NCI-H82 (cell line): Measurements from ENCODE around the gene FEZF2.
A peak's percentile ranks its signal among the peaks of the same experiment; 100 is the strongest.

Source experiments
- DNase-seq: peaks from one replicate; lab custom pipeline; 2025; lab: John Stamatoyannopoulos, UW

Gene FEZF2

GRCh38 chr3:62373215-62373614 lies at the start of gene FEZF2:
Gene FEZF2 (minus strand): TSS chr3:62373550. CDS start chr3:62372868, 682 bp downstream.
- peak; percentile 12 for DNase-seq

- peak; percentile 79 for DNase-seq
Observed at GRCh38 chr3:62421207-62421606, 47.9 kb upstream of the FEZF2 start.

- DNase-seq: no peak
Observed at GRCh38 chr3:62416144-62416543, 42.8 kb upstream of the FEZF2 start.

GRCh38 chr3:62415312-62415801 lies 42.0 kb upstream of the FEZF2 start:
- DNase-seq: no peak

GRCh38 chr3:62414786-62415185 lies 41.4 kb upstream of the FEZF2 start:
- no peak for DNase-seq

GRCh38 chr3:62413687-62414086 lies 40.3 kb upstream of the FEZF2 start:
- DNase-seq: no peak

GRCh38 chr3:62406945-62407344 lies 33.6 kb upstream of the FEZF2 start:
- DNase-seq: no peak

GRCh38 chr3:62405566-62405965 lies 32.2 kb upstream of the FEZF2 start:
- no peak for DNase-seq

- no peak for DNase-seq
Observed at GRCh38 chr3:62405135-62405534, 31.8 kb upstream of the FEZF2 start.

GRCh38 chr3:62404321-62404720 lies 31.0 kb upstream of the FEZF2 start:
- DNase-seq: no peak

GRCh38 chr3:62403765-62404164 lies 30.4 kb upstream of the FEZF2 start:
- no peak for DNase-seq

GRCh38 chr3:62392626-62393292 lies 19.4 kb upstream of the FEZF2 start:
- DNase-seq: no peak

GRCh38 chr3:62387251-62387650 lies 13.9 kb upstream of the FEZF2 start:
- DNase-seq: no peak

GRCh38 chr3:62379321-62379798 lies 6.0 kb upstream of the FEZF2 start:
- peak; percentile 88 for DNase-seq

- no peak for DNase-seq
Observed at GRCh38 chr3:62378921-62379320, 5.6 kb upstream of the FEZF2 start.

- DNase-seq: peak; percentile 37
Observed at GRCh38 chr3:62378311-62378789, 5.0 kb upstream of the FEZF2 start.

- DNase-seq: no peak
Observed at GRCh38 chr3:62376906-62377877, 3.8 kb upstream of the FEZF2 start.

- no peak for DNase-seq
Observed at GRCh38 chr3:62376454-62376720, 3.0 kb upstream of the FEZF2 start.

GRCh38 chr3:62375655-62376453 lies 2.5 kb upstream of the FEZF2 start:
- no peak for DNase-seq

GRCh38 chr3:62374341-62375218 lies 1.2 kb upstream of the FEZF2 start:
- peak; percentile 61 for DNase-seq

- DNase-seq: no peak
Observed at GRCh38 chr3:62373714-62374333, 474 bp upstream of the FEZF2 start.
